ENCODE results near the gene EMP3.
"Not testable (repeated sequence)": the region's sequence is repeated elsewhere in the genome, so short reads cannot be mapped to it uniquely, and the experiment has no call there.

Gene EMP3

DNA sequence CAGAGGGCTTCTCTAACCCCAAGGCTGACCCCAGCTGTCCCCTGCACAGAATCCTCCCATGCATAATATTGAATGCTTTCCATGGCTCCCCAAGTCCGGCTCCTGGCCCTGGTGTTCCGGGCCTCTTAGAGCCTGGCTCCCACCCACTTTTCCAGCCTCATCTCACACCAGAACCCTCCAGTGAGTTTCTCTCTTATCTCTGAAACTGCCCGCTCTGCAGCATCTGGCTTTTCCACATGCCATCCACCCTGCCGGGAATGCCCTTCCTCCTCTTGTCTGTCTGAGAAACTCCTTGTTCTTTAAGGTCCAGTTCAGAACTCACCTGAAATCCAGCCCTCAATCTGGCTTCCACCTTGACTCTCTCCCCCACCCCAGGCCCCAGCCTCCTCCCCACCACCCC, 45.6 kb downstream of the EMP3 start:
- in situ Hi-C loops (cut with MboI; ENCODE audit: low sequenced_read_pairs, unreplicated experiment) = no loop called here
- TF ChIP-seq, protein P1, sequence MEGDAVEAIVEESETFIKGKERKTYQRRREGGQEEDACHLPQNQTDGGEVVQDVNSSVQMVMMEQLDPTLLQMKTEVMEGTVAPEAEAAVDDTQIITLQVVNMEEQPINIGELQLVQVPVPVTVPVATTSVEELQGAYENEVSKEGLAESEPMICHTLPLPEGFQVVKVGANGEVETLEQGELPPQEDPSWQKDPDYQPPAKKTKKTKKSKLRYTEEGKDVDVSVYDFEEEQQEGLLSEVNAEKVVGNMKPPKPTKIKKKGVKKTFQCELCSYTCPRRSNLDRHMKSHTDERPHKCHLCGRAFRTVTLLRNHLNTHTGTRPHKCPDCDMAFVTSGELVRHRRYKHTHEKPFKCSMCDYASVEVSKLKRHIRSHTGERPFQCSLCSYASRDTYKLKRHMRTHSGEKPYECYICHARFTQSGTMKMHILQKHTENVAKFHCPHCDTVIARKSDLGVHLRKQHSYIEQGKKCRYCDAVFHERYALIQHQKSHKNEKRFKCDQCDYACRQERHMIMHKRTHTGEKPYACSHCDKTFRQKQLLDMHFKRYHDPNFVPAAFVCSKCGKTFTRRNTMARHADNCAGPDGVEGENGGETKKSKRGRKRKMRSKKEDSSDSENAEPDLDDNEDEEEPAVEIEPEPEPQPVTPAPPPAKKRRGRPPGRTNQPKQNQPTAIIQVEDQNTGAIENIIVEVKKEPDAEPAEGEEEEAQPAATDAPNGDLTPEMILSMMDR (IDR thresholded peaks at IDR 0.05; ENCODE audit: borderline replicate concordance, control extremely low read depth, extremely low read depth, insufficient read depth, missing control alignments) = no peak
- DNase-seq (ENCODE audit: low spot score) = no peak

DNA sequence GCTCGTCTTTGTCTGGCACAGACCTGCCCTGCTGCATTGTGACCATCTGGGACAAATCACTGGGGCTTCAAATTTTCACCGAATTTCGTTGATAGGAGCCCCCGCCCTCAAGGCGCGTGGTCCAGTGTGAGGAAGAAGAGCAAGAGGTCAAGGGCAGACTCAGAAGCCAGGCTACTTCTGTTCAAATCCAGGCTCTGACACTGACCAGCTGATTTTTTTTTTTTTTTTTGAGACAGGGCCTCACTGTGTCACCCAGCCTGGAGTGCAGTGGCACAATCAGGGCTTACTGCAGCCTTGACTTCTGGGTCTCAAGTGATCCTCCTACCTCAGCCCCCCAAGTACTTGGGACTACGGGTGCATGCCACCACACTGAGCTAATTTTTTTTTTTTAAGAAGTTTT, 46.0 kb downstream of the EMP3 start:
- DNase-seq (ENCODE audit: low spot score) = no peak
- in situ Hi-C loops (cut with MboI; ENCODE audit: low sequenced_read_pairs, unreplicated experiment) = no loop called here
- TF ChIP-seq, protein P1 (IDR thresholded peaks at IDR 0.05; ENCODE audit: borderline replicate concordance, control extremely low read depth, extremely low read depth, insufficient read depth, missing control alignments) = no peak

DNA sequence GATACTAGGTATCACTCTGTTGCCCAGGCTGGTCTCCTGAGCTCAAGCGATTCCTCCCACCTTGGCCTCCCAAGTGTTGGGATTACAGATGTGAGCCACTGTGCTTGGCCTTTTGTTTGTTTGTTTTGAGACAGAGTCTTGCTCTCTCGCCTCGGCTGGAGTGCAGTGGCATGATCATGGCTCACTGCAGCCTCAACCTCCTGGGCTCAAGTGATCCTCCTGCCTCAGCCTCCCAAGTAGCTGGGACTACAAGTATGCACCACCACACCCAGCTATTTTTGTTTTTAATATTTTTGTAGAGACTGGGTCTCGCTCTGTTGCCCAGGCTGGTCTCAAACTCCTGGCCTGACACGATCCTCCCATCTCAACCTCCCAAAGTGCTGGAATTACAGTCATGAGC, 46.4 kb downstream of the EMP3 start:
- in situ Hi-C loops (cut with MboI; ENCODE audit: low sequenced_read_pairs, unreplicated experiment); DNase-seq (ENCODE audit: low spot score): not testable (repeated sequence)

DNA sequence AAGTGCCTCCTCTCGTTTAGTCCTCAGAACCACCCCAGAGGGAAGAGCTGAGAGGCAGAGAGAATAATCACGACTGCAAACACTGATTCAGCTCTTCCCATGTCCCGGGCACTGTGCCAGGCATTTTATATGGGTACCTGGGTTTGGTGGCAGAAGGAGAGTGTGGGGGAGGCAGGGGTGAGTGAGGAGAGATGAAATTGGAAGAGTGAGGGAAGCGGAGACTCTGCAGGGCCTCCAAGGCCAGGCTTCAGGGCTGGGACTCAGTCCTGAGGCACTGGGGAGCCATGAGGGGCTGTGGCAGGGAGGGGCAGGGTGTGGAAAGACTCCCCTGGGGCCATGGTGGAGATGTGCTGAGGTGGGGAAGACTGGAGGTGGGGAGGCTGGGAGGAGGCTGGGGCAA, 47.6 kb downstream of the EMP3 start:
- in situ Hi-C loops (cut with MboI; ENCODE audit: low sequenced_read_pairs, unreplicated experiment) = no loop called here
- TF ChIP-seq, protein P1 (IDR thresholded peaks at IDR 0.05; ENCODE audit: borderline replicate concordance, control extremely low read depth, extremely low read depth, insufficient read depth, missing control alignments) = no peak
- no peak for DNase-seq (ENCODE audit: low spot score)

DNA sequence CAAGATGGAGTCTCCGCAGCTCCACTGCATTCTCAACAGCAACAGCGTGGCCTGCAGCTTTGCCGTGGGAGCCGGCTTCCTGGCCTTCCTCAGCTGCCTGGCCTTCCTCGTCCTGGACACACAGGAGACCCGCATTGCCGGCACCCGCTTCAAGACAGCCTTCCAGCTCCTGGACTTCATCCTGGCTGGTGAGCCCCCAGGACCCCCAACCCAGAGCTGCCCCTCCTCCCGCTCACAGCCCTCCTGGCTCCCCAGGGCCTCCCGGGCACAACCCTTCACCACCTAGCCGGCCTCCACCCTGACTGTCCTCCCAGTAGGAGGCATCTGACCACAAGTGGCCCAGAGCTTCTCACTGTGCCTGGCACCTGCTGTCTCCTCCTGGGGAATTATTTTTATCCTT, 48.2 kb downstream of the EMP3 start:
- in situ Hi-C loops (cut with MboI; ENCODE audit: low sequenced_read_pairs, unreplicated experiment) = no loop called here
- TF ChIP-seq, protein P1 (IDR thresholded peaks at IDR 0.05; ENCODE audit: borderline replicate concordance, control extremely low read depth, extremely low read depth, insufficient read depth, missing control alignments) = no peak
- no peak for DNase-seq (ENCODE audit: low spot score)

DNA sequence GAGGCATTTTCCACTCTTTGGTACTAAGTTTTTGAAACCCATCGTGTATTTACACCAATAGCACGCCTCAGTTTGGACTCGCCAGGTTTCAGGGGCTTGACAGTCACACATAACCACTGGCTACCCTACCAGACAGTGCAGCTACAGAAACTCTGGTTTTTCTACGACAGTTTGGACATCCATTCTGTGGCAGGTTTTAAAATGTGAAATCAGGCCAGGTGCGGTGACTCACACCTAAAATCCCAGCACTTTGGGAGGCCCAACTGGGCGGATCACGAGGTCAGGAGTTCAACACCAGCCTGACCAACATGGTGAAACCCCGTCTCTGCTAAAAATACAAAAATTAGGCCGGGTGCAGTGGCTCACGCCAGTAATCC, 52.8 kb downstream of the EMP3 start:
- in situ Hi-C loops (cut with MboI; ENCODE audit: low sequenced_read_pairs, unreplicated experiment) = no loop called here
- TF ChIP-seq, protein P1 (IDR thresholded peaks at IDR 0.05; ENCODE audit: borderline replicate concordance, control extremely low read depth, extremely low read depth, insufficient read depth, missing control alignments) = no peak
- DNase-seq (ENCODE audit: low spot score) = no peak

DNA sequence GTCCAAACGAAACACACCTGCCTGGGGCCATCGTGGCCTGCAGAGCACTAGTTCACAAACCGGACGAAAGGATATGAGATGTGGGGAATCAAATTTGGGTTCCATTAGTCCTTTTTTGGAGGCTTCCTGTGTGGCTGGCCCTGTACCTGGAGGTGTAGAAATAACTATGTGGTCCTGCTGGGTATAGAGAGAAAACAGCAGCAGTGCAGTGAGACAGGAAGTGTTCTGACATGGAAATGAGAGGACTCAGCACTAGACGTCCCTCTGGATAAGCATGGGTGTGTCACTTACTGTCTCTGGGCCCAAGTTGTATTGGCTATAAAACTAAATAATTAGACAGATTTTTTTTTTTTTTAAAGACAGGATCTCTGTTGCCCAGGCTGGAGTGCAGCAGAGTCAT, 53.7 kb downstream of the EMP3 start:
- in situ Hi-C loops (cut with MboI; ENCODE audit: low sequenced_read_pairs, unreplicated experiment) = no loop called here
- no peak for DNase-seq (ENCODE audit: low spot score)
- TF ChIP-seq, protein P1 (IDR thresholded peaks at IDR 0.05; ENCODE audit: borderline replicate concordance, control extremely low read depth, extremely low read depth, insufficient read depth, missing control alignments) = no peak
